Uterus (tissue), 2 donors: ENCODE data around the gene ZNF839.

Source experiments
- POLR2A ChIP-seq, 2 donors: fragments of 450-650 bp; IDR thresholded peaks; one replicate each; pipeline ENCODE4 v1.6.1; 2016; ENCODE audit warnings: antibody characterized with exemption in 2 of 2, mild to moderate bottlenecking in 1 of 2, moderate library complexity in 1 of 2
- TF ChIP-seq, protein P1 (sequence below), 4 experiments: fragments of 200-600 bp in 2 of 4; fragments of 450-650 bp in 2 of 4; sonication (generic) in 2 of 4; IDR thresholded peaks; one replicate each; pipeline ENCODE4 v1.5.1; 2016 to 2019; ENCODE audit warnings: antibody characterized with exemption in 4 of 4, mild to moderate bottlenecking in 2 of 4, moderate library complexity in 1 of 4

DNA sequence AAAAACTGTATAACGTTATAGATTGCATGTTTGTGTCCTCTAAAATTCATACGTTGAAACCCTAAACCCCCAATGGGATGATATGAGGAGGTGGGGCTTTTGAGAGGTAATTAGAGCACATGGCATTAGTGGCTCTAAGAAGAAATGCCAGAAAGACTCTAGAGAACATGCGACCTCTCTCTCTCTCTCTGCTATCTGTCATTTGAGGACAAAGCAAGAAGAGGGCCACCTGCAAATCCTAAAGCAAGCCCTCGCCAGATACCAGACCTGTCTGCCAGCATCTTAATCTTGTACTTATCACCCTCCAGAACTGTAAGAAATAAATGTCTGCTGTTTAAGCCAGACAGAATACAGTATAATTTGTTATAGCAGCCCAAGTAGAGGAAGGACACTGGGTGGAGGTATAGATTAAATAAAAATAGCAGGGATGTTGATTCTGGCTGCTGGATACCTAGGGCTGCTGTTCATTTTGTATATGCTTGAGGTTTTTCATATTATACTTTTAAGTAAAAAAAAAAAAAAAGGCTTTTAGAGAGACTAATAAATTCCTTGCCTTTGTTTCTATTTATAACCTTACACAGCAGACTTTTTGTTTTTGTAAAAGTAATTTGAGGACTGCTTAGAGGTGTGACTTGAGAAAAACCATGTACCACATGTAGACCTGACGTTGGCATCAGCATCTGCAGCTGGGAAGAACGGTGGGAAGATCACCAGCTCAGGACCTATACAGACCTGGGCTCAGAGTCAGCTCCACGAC is 41.5 kb upstream of the ZNF839 start:
- TF ChIP-seq, protein P1, sequence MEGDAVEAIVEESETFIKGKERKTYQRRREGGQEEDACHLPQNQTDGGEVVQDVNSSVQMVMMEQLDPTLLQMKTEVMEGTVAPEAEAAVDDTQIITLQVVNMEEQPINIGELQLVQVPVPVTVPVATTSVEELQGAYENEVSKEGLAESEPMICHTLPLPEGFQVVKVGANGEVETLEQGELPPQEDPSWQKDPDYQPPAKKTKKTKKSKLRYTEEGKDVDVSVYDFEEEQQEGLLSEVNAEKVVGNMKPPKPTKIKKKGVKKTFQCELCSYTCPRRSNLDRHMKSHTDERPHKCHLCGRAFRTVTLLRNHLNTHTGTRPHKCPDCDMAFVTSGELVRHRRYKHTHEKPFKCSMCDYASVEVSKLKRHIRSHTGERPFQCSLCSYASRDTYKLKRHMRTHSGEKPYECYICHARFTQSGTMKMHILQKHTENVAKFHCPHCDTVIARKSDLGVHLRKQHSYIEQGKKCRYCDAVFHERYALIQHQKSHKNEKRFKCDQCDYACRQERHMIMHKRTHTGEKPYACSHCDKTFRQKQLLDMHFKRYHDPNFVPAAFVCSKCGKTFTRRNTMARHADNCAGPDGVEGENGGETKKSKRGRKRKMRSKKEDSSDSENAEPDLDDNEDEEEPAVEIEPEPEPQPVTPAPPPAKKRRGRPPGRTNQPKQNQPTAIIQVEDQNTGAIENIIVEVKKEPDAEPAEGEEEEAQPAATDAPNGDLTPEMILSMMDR (IDR thresholded peaks at IDR 0.05) = no peak
- no peak for TF ChIP-seq POLR2A (IDR thresholded peaks at IDR 0.05)
